ENCODE data around the gene TSPEAR. TPM values are rescaled to one million over a fixed set of nuclear protein-coding genes. Genes with fewer than 3 reads are reported as not detected.

TSPEAR gene
- total RNA-seq, 1 experiment from 2014 or later, result not detected

- Histone ChIP-seq H3K27me3 (ENCODE audit: control insufficient read depth, insufficient read depth, low read length) (no peaks in the 10 kb centered on the region), H3K27ac (ENCODE audit: low read length) (no peak overlapping the region), H3K4me3 (ENCODE audit: low read depth in 2 of 2, low read length in 2 of 2) (no peak overlapping the region), H3K4me1 (ENCODE audit: control insufficient read depth, insufficient read depth, low read length) (no peaks in the 10 kb centered on the region; the same call in none of the 2 replicates), H3K9me3 (ENCODE audit: control insufficient read depth, insufficient read depth, low read depth, low read length) (no peaks in the 10 kb centered on the region), H3K36me3 (ENCODE audit: control insufficient read depth, insufficient read depth, low read length) (no peaks in the 10 kb centered on the region)
- in situ Hi-C loops (cut with HindIII; ENCODE audit: low pct_unique_long_range_greater_than_20kb, low sequenced_read_pairs) (no loop called here), intact Hi-C loops (cut with micrococcal nuclease; ENCODE audit: unreplicated experiment) (no loop called here)
- POLR2A ChIA-PET, result no interaction called here
- TF ChIP-seq TCF7L2 (IDR thresholded peaks at IDR 0.05; ENCODE audit: low read depth, low read length), result no peak
- no peak for TF ChIP-seq CTCF (IDR thresholded peaks at IDR 0.05)
- TF ChIP-seq REST (IDR thresholded peaks at IDR 0.05; ENCODE audit: insufficient read depth in 1 of 2, low read depth in 2 of 2, low read length in 1 of 2), result no peak
- no peak for TF ChIP-seq POLR2AphosphoS5 (IDR thresholded peaks at IDR 0.05; ENCODE audit: low read depth, low read length)
- DNase-seq (ENCODE audit: low read depth, low spot score), result no peak
- ATAC-seq, result no peak
- CTCF ChIA-PET, result no interaction called here
- BruUV-seq (replicated peaks), result no TSS peak
These were observed 1.0 kb upstream of the TSPEAR start for GRCh38 chr21:44712203-44713028.

GRCh38 chr21:44710756-44711326, 531 bp downstream of the TSPEAR start:
- no TSS peak for BruUV-seq (replicated peaks)
- in situ Hi-C loops (cut with HindIII; ENCODE audit: low pct_unique_long_range_greater_than_20kb, low sequenced_read_pairs) (no loop called here), intact Hi-C loops (cut with micrococcal nuclease; ENCODE audit: unreplicated experiment) (no loop called here)
- POLR2A ChIA-PET, result no interaction called here
- H3K27ac ChIP-seq (ENCODE audit: low read length), result no peak overlapping the region
- TF ChIP-seq SIN3A (IDR thresholded peaks at IDR 0.05; ENCODE audit: borderline replicate concordance, insufficient read depth, low read depth, low read length), result no peak
- TF ChIP-seq POLR2AphosphoS5 (IDR thresholded peaks at IDR 0.05; ENCODE audit: low read depth, low read length), result no peak
- no peak for TF ChIP-seq TCF7L2 (IDR thresholded peaks at IDR 0.05; ENCODE audit: low read depth, low read length)
- TF ChIP-seq CTCF (IDR thresholded peaks at IDR 0.05), result no peak
- no peak for TF ChIP-seq REST (IDR thresholded peaks at IDR 0.05; ENCODE audit: insufficient read depth in 1 of 2, low read depth in 2 of 2, low read length in 1 of 2)
- no peaks in the 10 kb centered on the region; the same call in none of the 2 replicates for H3K4me1 ChIP-seq (ENCODE audit: control insufficient read depth, insufficient read depth, low read length)
- ATAC-seq (0 out of 2 replicates have a peak, but pooled peaks have one; percentile 27), DNase-seq (ENCODE audit: low read depth, low spot score) (no peak)
- H3K9me3 ChIP-seq (ENCODE audit: control insufficient read depth, insufficient read depth, low read depth, low read length), result no peaks in the 10 kb centered on the region
- H3K36me3 ChIP-seq (ENCODE audit: control insufficient read depth, insufficient read depth, low read length), result no peaks in the 10 kb centered on the region
- no peak overlapping the region for H3K4me3 ChIP-seq (ENCODE audit: low read depth in 2 of 2, low read length in 2 of 2)
- H3K27me3 ChIP-seq (ENCODE audit: control insufficient read depth, insufficient read depth, low read length), result no peaks in the 10 kb centered on the region
- CTCF ChIA-PET, result no interaction called here
